Liver (tissue), 9 donors: ENCODE results near the gene CRISPLD2. TPM values are rescaled to one million over a fixed set of nuclear protein-coding genes. Genes with fewer than 3 reads are reported as not detected.

Source experiments
- DNase-seq: peaks from one replicate; pipeline ENCODE4 v3.0.0-alpha.2; 2017; ENCODE audit warnings: low spot score
- H3K27ac ChIP-seq, 2 donors: one replicate each; pipeline ENCODE4 v1.7.0; 2013; ENCODE audit warnings: inconsistent platforms in 2 of 2, low read length in 2 of 2, control low read depth in 1 of 2, low read depth in 1 of 2, mild to moderate bottlenecking in 1 of 2
- H3K27me3 ChIP-seq, 4 donors: one replicate each; pipeline versions ENCODE4 v1.6.1 to v1.7.0; 2013; ENCODE audit warnings: low read length in 3 of 4, inconsistent platforms in 1 of 4, mild to moderate bottlenecking in 1 of 4, moderate library complexity in 1 of 4; ENCODE audit not compliant: control insufficient read depth in 4 of 4, insufficient read depth in 4 of 4
- H3K36me3 ChIP-seq, 4 donors: one replicate each; pipeline versions ENCODE4 v1.6.1 to v1.7.0; 2013; ENCODE audit warnings: low read length in 3 of 4, mild to moderate bottlenecking in 3 of 4, low read depth in 1 of 4, moderate library complexity in 1 of 4; ENCODE audit not compliant: control insufficient read depth in 4 of 4, insufficient read depth in 3 of 4
- H3K4me1 ChIP-seq, 4 donors: one replicate each; pipeline versions ENCODE4 v1.6.1 to v1.7.0; 2013; ENCODE audit warnings: low read length in 3 of 4, mild to moderate bottlenecking in 3 of 4, moderate library complexity in 1 of 4; ENCODE audit not compliant: control insufficient read depth in 4 of 4, insufficient read depth in 4 of 4
- H3K4me3 ChIP-seq, 3 donors: one replicate each; pipeline versions ENCODE4 v1.6.1 to v1.7.0; 2013; ENCODE audit warnings: low read length in 3 of 3, control low read depth in 1 of 3, low read depth in 1 of 3, mild to moderate bottlenecking in 1 of 3
- H3K9ac ChIP-seq, 2 donors: one replicate each; pipeline ENCODE4 v1.7.0; 2013; ENCODE audit warnings: low read length in 2 of 2, mild to moderate bottlenecking in 2 of 2, moderate library complexity in 2 of 2, control low read depth in 1 of 2, low read depth in 1 of 2
- H3K9me3 ChIP-seq, 4 donors: one replicate each; pipeline versions ENCODE4 v1.6.1 to v1.7.0; 2013; ENCODE audit warnings: low read length in 3 of 4; ENCODE audit not compliant: control insufficient read depth in 4 of 4
- ATF3 ChIP-seq: IDR thresholded peaks from 2 replicates; pipeline ENCODE4 v1.6.1; 2016; ENCODE audit warnings: antibody characterized with exemption
- EGR1 ChIP-seq, 2 donors: IDR thresholded peaks; 2 replicates each; pipeline ENCODE4 v1.6.1; 2016 to 2018; ENCODE audit warnings: antibody characterized with exemption in 2 of 2, low read depth in 2 of 2
- FOXA1 ChIP-seq: IDR thresholded peaks from 2 replicates; pipeline ENCODE4 v1.6.1; 2016; ENCODE audit warnings: antibody characterized with exemption
- FOXA2 ChIP-seq: IDR thresholded peaks from 2 replicates; pipeline ENCODE4 v1.6.1; 2016; ENCODE audit warnings: antibody characterized with exemption
- HNF4A ChIP-seq, 2 donors: conservative IDR thresholded peaks; 2 replicates each; pipeline ENCODE4 v1.6.1; 2016; ENCODE audit warnings: antibody characterized with exemption in 2 of 2, mild to moderate bottlenecking in 2 of 2
- HNF4G ChIP-seq: IDR thresholded peaks from 2 replicates; pipeline ENCODE4 v1.6.1; 2016; ENCODE audit warnings: antibody characterized with exemption
- JUND ChIP-seq, 2 donors: IDR thresholded peaks; 2 replicates each; pipeline ENCODE4 v1.6.1; 2016; ENCODE audit warnings: antibody characterized with exemption in 2 of 2
- NR2F2 ChIP-seq: IDR thresholded peaks from 2 replicates; pipeline ENCODE4 v1.6.1; 2016; ENCODE audit warnings: antibody characterized with exemption
- RAD21 ChIP-seq, 2 donors: IDR thresholded peaks; 2 replicates each; pipeline ENCODE4 v1.6.1; 2016; ENCODE audit warnings: antibody characterized with exemption in 2 of 2, mild to moderate bottlenecking in 2 of 2
- REST ChIP-seq: IDR thresholded peaks from 2 replicates; pipeline ENCODE4 v1.6.1; 2016; ENCODE audit warnings: antibody characterized with exemption, mild to moderate bottlenecking
- RXRA ChIP-seq, 2 donors: IDR thresholded peaks; 2 replicates each; pipeline ENCODE4 v1.6.1; 2017 to 2018; ENCODE audit warnings: antibody characterized with exemption in 2 of 2, mild to moderate bottlenecking in 1 of 2
- SP1 ChIP-seq: IDR thresholded peaks from 2 replicates; pipeline ENCODE4 v1.6.1; 2018; ENCODE audit warnings: antibody characterized with exemption, mild to moderate bottlenecking
- YY1 ChIP-seq: IDR thresholded peaks from 2 replicates; pipeline ENCODE4 v1.6.1; 2016; ENCODE audit warnings: antibody characterized with exemption, mild to moderate bottlenecking
- WGBS: extraction: QIAGEN DNeasy Blood & Tissue Kit; methylation state at CpG from one replicate; pipeline ENCODE4 v1.1.7; 2013; 5-methylcytosine and 5-hydroxymethylcytosine counted together
- polyA plus RNA-seq, 2 donors: library from polyadenylated mRNA; stranded (reverse) in 1 of 2; unstranded in 1 of 2; fragments of 200-250 nt in 1 of 2; fragments of >200 nt in 1 of 2; fragmentation: Nextera tagmentation in 1 of 2; extraction: Ambion mirVana in 1 of 2; gene quantifications; one replicate each; pipeline versions ENCODE4 v1.2.1 to v1.2.3, GENCODE V29; 2013 to 2015
- total RNA-seq, 2 donors: library from RNA; depleted of rRNA; stranded (reverse); fragments of >200 nt; gene quantifications; one replicate each; pipeline ENCODE4 v1.2.3, GENCODE V29; 2014
- TF ChIP-seq, protein P1 (sequence below): fragments of 150-350 bp; IDR thresholded peaks from 2 replicates; pipeline ENCODE4 v1.5.1; 2017; ENCODE audit warnings: improper control_type of control experiment, low read depth, low read length; ENCODE audit not compliant: missing input control
- TF ChIP-seq, protein P2 (sequence below): IDR thresholded peaks from 2 replicates; pipeline ENCODE4 v1.6.1; 2016; ENCODE audit warnings: antibody characterized with exemption
- TF ChIP-seq, protein P3 (sequence below): IDR thresholded peaks from 2 replicates; pipeline ENCODE4 v1.6.1; 2016; ENCODE audit warnings: antibody characterized with exemption
- donor health status: healthy.
- donor health status: healthy.
- donor health status: healthy.
- donor health status: healthy.
- donor health status: healthy.

CRISPLD2 gene
- total and polyA plus RNA-seq, 4 donors, result 2.6 to 14.8 (median 4.1) TPM

DNA sequence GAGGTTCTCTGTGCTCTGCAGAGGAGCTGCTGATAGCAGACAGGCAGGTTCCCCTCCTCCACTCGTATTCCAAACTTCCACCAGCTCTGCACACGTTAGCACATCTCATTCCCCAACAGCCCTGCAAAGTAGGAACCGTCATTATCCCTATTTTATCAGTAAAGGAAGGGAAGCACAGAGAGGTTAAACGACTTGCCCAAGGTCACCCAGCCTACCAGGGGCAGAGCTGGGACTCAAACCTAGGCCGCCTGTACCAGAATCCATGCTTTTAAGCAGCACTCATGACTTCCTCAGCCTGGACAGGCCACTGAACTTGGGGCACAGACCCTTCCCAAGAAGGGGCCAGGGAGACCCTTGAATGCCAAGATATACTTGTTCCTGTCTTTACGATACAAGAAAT, 75.2 kb downstream of the CRISPLD2 start:
- no peaks in the 10 kb centered on the region for H3K9me3 ChIP-seq
- H3K27ac ChIP-seq, result no peak overlapping the region
- DNase-seq, result no peak
- H3K4me1 ChIP-seq, result peaks cover 3 to 15% (median 10%) of the 10 kb centered on the region in 4 donors
- H3K36me3 ChIP-seq, result no peaks in the 10 kb centered on the region
- no peak overlapping the region for H3K9ac ChIP-seq
- no peaks in the 10 kb centered on the region for H3K27me3 ChIP-seq
- TF ChIP-seq FOXA1, result no peak
- TF ChIP-seq REST, result no peak
- TF ChIP-seq HNF4A (conservative IDR thresholded peaks at IDR 0.05), result no peak
- no peak for TF ChIP-seq EGR1 (IDR thresholded peaks at IDR 0.05; ENCODE audit: low read depth in 2 of 2)
- no peak for TF ChIP-seq JUND (IDR thresholded peaks at IDR 0.05)
- TF ChIP-seq FOXA2, result no peak
- no peak for TF ChIP-seq SP1
- TF ChIP-seq ATF3, result no peak
- TF ChIP-seq, protein P1, sequence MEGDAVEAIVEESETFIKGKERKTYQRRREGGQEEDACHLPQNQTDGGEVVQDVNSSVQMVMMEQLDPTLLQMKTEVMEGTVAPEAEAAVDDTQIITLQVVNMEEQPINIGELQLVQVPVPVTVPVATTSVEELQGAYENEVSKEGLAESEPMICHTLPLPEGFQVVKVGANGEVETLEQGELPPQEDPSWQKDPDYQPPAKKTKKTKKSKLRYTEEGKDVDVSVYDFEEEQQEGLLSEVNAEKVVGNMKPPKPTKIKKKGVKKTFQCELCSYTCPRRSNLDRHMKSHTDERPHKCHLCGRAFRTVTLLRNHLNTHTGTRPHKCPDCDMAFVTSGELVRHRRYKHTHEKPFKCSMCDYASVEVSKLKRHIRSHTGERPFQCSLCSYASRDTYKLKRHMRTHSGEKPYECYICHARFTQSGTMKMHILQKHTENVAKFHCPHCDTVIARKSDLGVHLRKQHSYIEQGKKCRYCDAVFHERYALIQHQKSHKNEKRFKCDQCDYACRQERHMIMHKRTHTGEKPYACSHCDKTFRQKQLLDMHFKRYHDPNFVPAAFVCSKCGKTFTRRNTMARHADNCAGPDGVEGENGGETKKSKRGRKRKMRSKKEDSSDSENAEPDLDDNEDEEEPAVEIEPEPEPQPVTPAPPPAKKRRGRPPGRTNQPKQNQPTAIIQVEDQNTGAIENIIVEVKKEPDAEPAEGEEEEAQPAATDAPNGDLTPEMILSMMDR, result no peak
- TF ChIP-seq, protein P2, sequence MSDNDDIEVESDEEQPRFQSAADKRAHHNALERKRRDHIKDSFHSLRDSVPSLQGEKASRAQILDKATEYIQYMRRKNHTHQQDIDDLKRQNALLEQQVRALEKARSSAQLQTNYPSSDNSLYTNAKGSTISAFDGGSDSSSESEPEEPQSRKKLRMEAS, result no peak
- TF ChIP-seq, protein P3, sequence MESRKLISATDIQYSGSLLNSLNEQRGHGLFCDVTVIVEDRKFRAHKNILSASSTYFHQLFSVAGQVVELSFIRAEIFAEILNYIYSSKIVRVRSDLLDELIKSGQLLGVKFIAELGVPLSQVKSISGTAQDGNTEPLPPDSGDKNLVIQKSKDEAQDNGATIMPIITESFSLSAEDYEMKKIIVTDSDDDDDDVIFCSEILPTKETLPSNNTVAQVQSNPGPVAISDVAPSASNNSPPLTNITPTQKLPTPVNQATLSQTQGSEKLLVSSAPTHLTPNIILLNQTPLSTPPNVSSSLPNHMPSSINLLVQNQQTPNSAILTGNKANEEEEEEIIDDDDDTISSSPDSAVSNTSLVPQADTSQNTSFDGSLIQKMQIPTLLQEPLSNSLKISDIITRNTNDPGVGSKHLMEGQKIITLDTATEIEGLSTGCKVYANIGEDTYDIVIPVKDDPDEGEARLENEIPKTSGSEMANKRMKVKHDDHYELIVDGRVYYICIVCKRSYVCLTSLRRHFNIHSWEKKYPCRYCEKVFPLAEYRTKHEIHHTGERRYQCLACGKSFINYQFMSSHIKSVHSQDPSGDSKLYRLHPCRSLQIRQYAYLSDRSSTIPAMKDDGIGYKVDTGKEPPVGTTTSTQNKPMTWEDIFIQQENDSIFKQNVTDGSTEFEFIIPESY, result no peak
- no peak for TF ChIP-seq YY1
- WGBS, result 73% methylated on average over 6 of the region's 6 CpGs
- H3K4me3 ChIP-seq, result no peak overlapping the region

DNA sequence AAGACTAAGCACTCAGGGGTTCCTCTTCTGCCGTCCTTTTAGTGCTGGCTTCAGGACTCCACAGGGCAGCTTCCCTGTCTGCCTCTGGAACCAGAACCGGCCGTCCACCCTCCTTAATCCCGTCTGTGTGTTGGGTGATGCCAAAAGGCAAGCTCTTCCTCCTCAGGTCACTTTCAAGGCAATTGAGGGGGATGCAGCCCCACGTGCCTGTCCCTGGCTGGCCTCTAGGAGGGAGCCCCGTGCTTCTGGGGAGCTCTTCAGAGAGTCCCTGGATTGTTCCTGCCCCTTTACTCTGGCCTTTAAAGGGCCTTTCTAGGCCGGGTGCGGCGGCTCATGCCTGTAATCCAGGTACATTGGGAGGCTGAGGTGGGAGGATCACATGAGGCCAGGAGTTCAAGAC, 77.1 kb downstream of the CRISPLD2 start:
- WGBS, result 90% methylated on average over 9 of the region's 9 CpGs
- no peaks in the 10 kb centered on the region for H3K36me3 ChIP-seq

More for the DNA sequence above, 77.1 kb downstream of the CRISPLD2 start:
- no peak for DNase-seq
- Histone ChIP-seq H3K4me3 (no peak overlapping the region), H3K9ac (no peak overlapping the region), H3K27me3 (no peaks in the 10 kb centered on the region), H3K9me3 (no peaks in the 10 kb centered on the region), H3K27ac (no peak overlapping the region), H3K4me1 (peaks cover 3 to 15% (median 10%) of the 10 kb centered on the region in 4 donors)
- TF ChIP-seq NR2F2 (no peak), RAD21 (IDR thresholded peaks at IDR 0.05) (no peak), HNF4G (no peak), EGR1 (IDR thresholded peaks at IDR 0.05; ENCODE audit: low read depth in 2 of 2) (no peak), RXRA (IDR thresholded peaks at IDR 0.05) (no peak), ATF3 (no peak), JUND (IDR thresholded peaks at IDR 0.05) (no peak), SP1 (no peak), HNF4A (conservative IDR thresholded peaks at IDR 0.05) (no peak)
- TF ChIP-seq, protein P1, result no peak
